ENCODE data around the gene POLRMT. TPM values are rescaled to one million over a fixed set of nuclear protein-coding genes. Genes with fewer than 3 reads are reported as not detected.

The POLRMT gene
- polyA plus RNA-seq, 1 experiment, result 38.6 TPM

GRCh38 chr19:616747-617526 is 16.4 kb downstream of the POLRMT start:
- Histone ChIP-seq H3K36me3 (ENCODE audit: control insufficient read depth, insufficient read depth, low read length) (peaks cover 20% of the 10 kb centered on the region), H3K27me3 (ENCODE audit: control insufficient read depth, insufficient read depth, low read length) (no peaks in the 10 kb centered on the region), H3K4me3 (ENCODE audit: low read depth, low read length) (no peak overlapping the region)
- POLR2A ChIA-PET, result no interaction called here
- TF ChIP-seq CTCF (IDR thresholded peaks at IDR 0.05; ENCODE audit: insufficient read depth, low read depth, low read length), result no peak
- no peak for DNase-seq (ENCODE audit: low read depth)
- CTCF ChIA-PET, result interaction anchor here (1.6 kb wide), 1 partner anchor 117 kb away, joined by 4 read pairs; no protein-coding TSS in a partner anchor

- H3K4me3 ChIP-seq (ENCODE audit: low read depth, low read length), result no peak overlapping the region
- ChIA-PET POLR2A (no interaction called here), CTCF (no interaction called here)
- H3K36me3 ChIP-seq (ENCODE audit: control insufficient read depth, insufficient read depth, low read length), result peaks cover 19% of the 10 kb centered on the region
- H3K27me3 ChIP-seq (ENCODE audit: control insufficient read depth, insufficient read depth, low read length), result no peaks in the 10 kb centered on the region
- DNase-seq (ENCODE audit: low read depth), result no peak
- no peak for TF ChIP-seq CTCF (IDR thresholded peaks at IDR 0.05; ENCODE audit: insufficient read depth, low read depth, low read length)
Measured at GRCh38 chr19:616062-616700, 17.2 kb downstream of the POLRMT start.

GRCh38 chr19:615619-616018 is 17.7 kb downstream of the POLRMT start:
- DNase-seq (ENCODE audit: low read depth), result no peak
- POLR2A ChIA-PET, result no interaction called here
- TF ChIP-seq CTCF (IDR thresholded peaks at IDR 0.05; ENCODE audit: insufficient read depth, low read depth, low read length), result no peak
- CTCF ChIA-PET, result no interaction called here
- Histone ChIP-seq H3K27me3 (ENCODE audit: control insufficient read depth, insufficient read depth, low read length) (no peaks in the 10 kb centered on the region), H3K36me3 (ENCODE audit: control insufficient read depth, insufficient read depth, low read length) (peaks cover 19% of the 10 kb centered on the region), H3K4me3 (ENCODE audit: low read depth, low read length) (no peak overlapping the region)

- Histone ChIP-seq H3K4me3 (ENCODE audit: low read depth, low read length) (no peak overlapping the region), H3K27me3 (ENCODE audit: control insufficient read depth, insufficient read depth, low read length) (no peaks in the 10 kb centered on the region), H3K36me3 (ENCODE audit: control insufficient read depth, insufficient read depth, low read length) (peaks cover 12% of the 10 kb centered on the region)
- CTCF ChIA-PET, result no interaction called here
- no peak for DNase-seq (ENCODE audit: low read depth)
- TF ChIP-seq CTCF (IDR thresholded peaks at IDR 0.05; ENCODE audit: insufficient read depth, low read depth, low read length), result no peak
- POLR2A ChIA-PET, result no interaction called here
Measured at GRCh38 chr19:613732-614567, 19.4 kb downstream of the POLRMT start.

GRCh38 chr19:612941-613340 is 20.4 kb downstream of the POLRMT start:
- DNase-seq (ENCODE audit: low read depth), result no peak
- H3K36me3 ChIP-seq (ENCODE audit: control insufficient read depth, insufficient read depth, low read length), result peaks cover 3% of the 10 kb centered on the region
- H3K4me3 ChIP-seq (ENCODE audit: low read depth, low read length), result no peak overlapping the region
- POLR2A ChIA-PET, result no interaction called here
- H3K27me3 ChIP-seq (ENCODE audit: control insufficient read depth, insufficient read depth, low read length), result no peaks in the 10 kb centered on the region
- CTCF ChIA-PET, result interaction anchor here (0.8 kb wide), 1 partner anchor 24 kb away, joined by 3 read pairs; no protein-coding TSS in a partner anchor
- no peak for TF ChIP-seq CTCF (IDR thresholded peaks at IDR 0.05; ENCODE audit: insufficient read depth, low read depth, low read length)

Data from BJ (cell line).